Fibroblast of the aortic adventitia (primary cell): ENCODE results near the gene CRELD2. TPM values are rescaled to one million over a fixed set of nuclear protein-coding genes. Genes with fewer than 3 reads are reported as not detected.

Experiments
- DNase-seq: peaks from one replicate; pipeline ENCODE4 v3.0.0-alpha.2; 2010; ENCODE audit warnings: low read depth
- H3K4me3 ChIP-seq: 2 replicates; pipeline ENCODE4 v1.5.1; 2011; ENCODE audit warnings: low read depth, mild to moderate bottlenecking, control low read depth, low read length, moderate library complexity
- CTCF ChIP-seq: IDR thresholded peaks from 2 replicates; pipeline ENCODE4 v1.5.1; 2011; ENCODE audit warnings: mild to moderate bottlenecking, low read length, control low read depth, inconsistent platforms; ENCODE audit not compliant: insufficient read depth
- total RNA-seq: library from RNA; depleted of rRNA; stranded (reverse); fragments of >200 nt; gene quantifications from 2 replicates; pipeline ENCODE4 v1.2.3, GENCODE V29; 2012; ENCODE audit warnings: low replicate concordance

CRELD2 gene
- total RNA-seq, 1 donor, result 34.0 TPM

GRCh38 chr22:49894322-49895054 lies 23.9 kb upstream of the CRELD2 start:
- no peak for DNase-seq
- no peak for TF ChIP-seq CTCF
- H3K4me3 ChIP-seq, result no peak overlapping the region

GRCh38 chr22:49896201-49896600 lies 22.2 kb upstream of the CRELD2 start:
- DNase-seq, result no peak
- no peak for TF ChIP-seq CTCF
- no peak overlapping the region for H3K4me3 ChIP-seq

- H3K4me3 ChIP-seq, result no peak overlapping the region
- DNase-seq, result no peak
- no peak for TF ChIP-seq CTCF
Measured at GRCh38 chr22:49897015-49897684, 21.3 kb upstream of the CRELD2 start.

GRCh38 chr22:49899530-49899929 lies 18.9 kb upstream of the CRELD2 start:
- TF ChIP-seq CTCF, result no peak
- H3K4me3 ChIP-seq, result no peak overlapping the region
- DNase-seq, result no peak

- no peak for DNase-seq
- TF ChIP-seq CTCF, result no peak
- H3K4me3 ChIP-seq, result no peak overlapping the region
Measured at GRCh38 chr22:49900441-49901230, 17.8 kb upstream of the CRELD2 start.

- TF ChIP-seq CTCF, result no peak
- H3K4me3 ChIP-seq, result no peak overlapping the region
- no peak for DNase-seq
Measured at GRCh38 chr22:49901457-49901856, 17.0 kb upstream of the CRELD2 start.
